Measurements from ENCODE around the gene MT1E.
"Not testable (repeated sequence)": the region's sequence is repeated elsewhere in the genome, so short reads cannot be mapped to it uniquely, and the experiment has no call there.

MT1E gene

GRCh38 chr16:56672761-56673536, 47.4 kb downstream of the MT1E start:
- no peak for DNase-seq

GRCh38 chr16:56673921-56674320, 48.3 kb downstream of the MT1E start:
- no peak for DNase-seq

GRCh38 chr16:56674570-56674969, 49.0 kb downstream of the MT1E start:
- not testable (repeated sequence) for DNase-seq

- no peak for DNase-seq
Measured at GRCh38 chr16:56675685-56676210, 50.2 kb downstream of the MT1E start.

All from EL (cell line).